HuH-7 (cell line): ENCODE results near the gene MRPS25.
A peak's percentile ranks its signal among the peaks of the same experiment; 100 is the strongest.

Source experiments
- DNase-seq: peaks from one replicate; pipeline ENCODE4 v3.0.0; 2011; ENCODE audit warnings: low spot score

Gene MRPS25

GRCh38 chr3:15081960-15082664 is 17.0 kb upstream of the MRPS25 start:
- DNase-seq: no peak

GRCh38 chr3:15079091-15079490 is 14.0 kb upstream of the MRPS25 start:
- no peak for DNase-seq

- DNase-seq: no peak
Measured at GRCh38 chr3:15074500-15074899, 9.4 kb upstream of the MRPS25 start.

- DNase-seq: no peak
Measured at GRCh38 chr3:15071699-15072098, 6.6 kb upstream of the MRPS25 start.

GRCh38 chr3:15069441-15069840 is 4.3 kb upstream of the MRPS25 start:
- no peak for DNase-seq

GRCh38 chr3:15066467-15066866 is 1.4 kb upstream of the MRPS25 start:
- no peak for DNase-seq

- no peak for DNase-seq
Measured at GRCh38 chr3:15065550-15066007, 464 bp upstream of the MRPS25 start.

GRCh38 chr3:15064299-15064834 is 748 bp downstream of the MRPS25 start:
- DNase-seq: peak; percentile 62

- DNase-seq: no peak
Measured at GRCh38 chr3:15063656-15064286, 1.3 kb downstream of the MRPS25 start.

GRCh38 chr3:15063238-15063637 is 1.9 kb downstream of the MRPS25 start:
- no peak for DNase-seq

- DNase-seq: no peak
Measured at GRCh38 chr3:15060029-15060428, 5.1 kb downstream of the MRPS25 start.

- no peak for DNase-seq
Measured at GRCh38 chr3:15056676-15057404, 8.3 kb downstream of the MRPS25 start.

- DNase-seq: no peak
Measured at GRCh38 chr3:15055019-15055557, 10.0 kb downstream of the MRPS25 start.

- no peak for DNase-seq
Measured at GRCh38 chr3:15053541-15053940, 11.6 kb downstream of the MRPS25 start.

GRCh38 chr3:15052335-15053242 is 12.5 kb downstream of the MRPS25 start:
- DNase-seq: no peak

GRCh38 chr3:15051531-15051930 is 13.6 kb downstream of the MRPS25 start:
- DNase-seq: peak; percentile 95

- DNase-seq: no peak
Measured at GRCh38 chr3:15050405-15051092, 14.6 kb downstream of the MRPS25 start.

GRCh38 chr3:15049584-15049983 is 15.5 kb downstream of the MRPS25 start:
- DNase-seq: no peak

- no peak for DNase-seq
Measured at GRCh38 chr3:15045667-15046066, 19.4 kb downstream of the MRPS25 start.

GRCh38 chr3:15044326-15044725 is 20.8 kb downstream of the MRPS25 start:
- DNase-seq: no peak
